Activated CD8-positive, alpha-beta T cell treated with anti-CD3 and anti-CD28 coated beads for 36 hours (primary cell): ENCODE results near the gene CCND1. TPM values are rescaled to one million over a fixed set of nuclear protein-coding genes. Genes with fewer than 3 reads are reported as not detected.

Source experiments
- ATAC-seq: fragments of 200-7000 bp; cut with Tn5 transposase; one replicate; pipeline ENCODE4 v1.10.0; 2021; ENCODE audit warnings: mild to moderate bottlenecking, moderate library complexity
- CTCF ChIA-PET: fragments of 350-600 bp; sonication (Branson Sonifier 250); formaldehyde crosslinking; loops from one replicate; lab custom pipeline; 2021; ENCODE audit warnings: antibody characterized with exemption; lab: Charles Lee
- POLR2A ChIA-PET: fragments of 350-600 bp; sonication (Branson Sonifier 250); formaldehyde crosslinking; loops from one replicate; lab custom pipeline; 2021; ENCODE audit warnings: antibody characterized with exemption; lab: Charles Lee
- DNase-seq: peaks from one replicate; pipeline ENCODE4 v3.0.0-alpha.2; 2020
- H3K27ac Mint-ChIP-seq: one replicate; pipeline ENCODE4 v1.8.0; 2021; ENCODE audit warnings: mild to moderate bottlenecking, mixed read lengths
- H3K27me3 Mint-ChIP-seq: one replicate; pipeline ENCODE4 v1.8.0; 2021; ENCODE audit warnings: mixed read lengths
- H3K36me3 Mint-ChIP-seq: one replicate; pipeline ENCODE4 v1.8.0; 2021; ENCODE audit warnings: low read depth, mixed read lengths
- H3K4me1 Mint-ChIP-seq: one replicate; pipeline ENCODE4 v1.8.0; 2021; ENCODE audit warnings: low read depth, mixed read lengths
- H3K4me3 Mint-ChIP-seq: one replicate; pipeline ENCODE4 v1.8.0; 2021; ENCODE audit warnings: mild to moderate bottlenecking, moderate library complexity, mixed read lengths
- H3K9me3 Mint-ChIP-seq: one replicate; pipeline ENCODE4 v1.8.0; 2021; ENCODE audit warnings: mixed read lengths
- CTCF ChIP-seq: fragments of 200-600 bp; IDR thresholded peaks from one replicate; pipeline ENCODE4 v1.8.0; 2022; ENCODE audit warnings: antibody characterized with exemption, mild to moderate bottlenecking
- intact Hi-C: fragments of 100-400 bp; cut with micrococcal nuclease; formaldehyde crosslinking; loops from one replicate; pipeline ENCODE4 v1.10.0; 2022
- total RNA-seq, 2 experiments: library from RNA; stranded (reverse); gene quantifications; one replicate each; pipeline ENCODE4 v1.2.3, GENCODE V29; 2021

CCND1 gene
- total RNA-seq, 2 experiments from 2014 or later = 2.8 to 3.3 TPM

DNA sequence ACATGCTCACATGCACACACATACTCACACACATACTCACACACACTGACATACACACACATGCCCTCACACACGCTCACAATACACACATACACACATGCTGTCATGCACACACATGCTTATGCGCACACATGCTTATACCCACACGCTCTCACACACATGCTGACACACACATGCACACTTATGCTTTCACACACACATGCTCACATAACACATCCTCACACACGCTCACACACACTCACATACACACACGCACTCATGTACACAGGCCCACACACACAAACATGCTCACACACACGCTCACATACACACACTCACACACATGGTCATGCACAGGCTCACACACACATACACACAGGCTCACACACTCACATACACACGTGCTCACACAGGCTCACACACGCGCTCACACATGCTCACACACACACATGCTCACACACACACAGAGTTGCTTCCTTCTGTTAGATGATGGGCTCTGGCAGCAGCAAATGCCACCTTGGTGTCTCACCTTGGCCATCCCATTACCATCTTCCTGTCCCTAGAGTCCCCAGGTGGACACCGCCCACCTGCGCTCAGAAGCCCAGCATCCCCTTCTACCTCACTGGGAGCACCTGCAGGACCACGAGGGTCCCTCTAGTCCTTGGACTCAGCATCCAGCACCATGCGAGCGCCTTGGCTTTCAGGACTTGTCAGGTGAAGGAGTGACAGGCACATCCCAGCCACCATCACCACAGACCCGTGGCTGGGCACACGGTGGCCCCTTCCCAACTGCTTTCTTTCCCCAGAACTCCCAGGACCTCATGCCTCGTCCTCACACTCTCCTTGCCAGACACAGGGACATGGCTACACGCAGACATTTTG is 44.9 kb upstream of the CCND1 start:
- Mint-ChIP-seq H3K27ac (no peak overlapping the region), H3K27me3 (no peaks in the 10 kb centered on the region), H3K4me3 (no peak overlapping the region), H3K9me3 (no peaks in the 10 kb centered on the region), H3K4me1 (no peaks in the 10 kb centered on the region), H3K36me3 (no peaks in the 10 kb centered on the region)
- DNase-seq (no peak), ATAC-seq (no peak)
- intact Hi-C loops = no loop called here
- no peak for TF ChIP-seq CTCF
- POLR2A ChIA-PET = no interaction called here
- CTCF ChIA-PET = no interaction called here

DNA sequence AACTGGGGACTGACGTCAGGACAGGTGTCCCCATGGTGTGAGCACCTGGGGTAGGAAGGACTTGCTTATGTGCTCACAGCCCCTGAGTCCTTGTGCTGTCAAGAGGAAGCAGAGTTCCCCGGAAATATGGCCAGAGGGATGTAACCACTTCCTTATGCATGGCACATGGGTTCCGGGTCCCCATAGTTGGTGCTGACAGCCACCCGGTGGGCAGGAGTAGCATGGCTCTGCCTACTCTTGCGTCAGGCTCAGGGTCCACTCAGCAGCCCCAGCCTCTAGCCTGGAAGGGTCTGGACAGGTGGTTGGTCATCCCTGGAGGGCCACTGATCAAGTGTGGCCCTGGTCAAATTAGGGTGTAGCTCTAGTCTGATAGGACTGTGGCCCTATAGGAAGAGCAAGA is 42.8 kb upstream of the CCND1 start:
- H3K27me3 Mint-ChIP-seq = no peaks in the 10 kb centered on the region
- no peaks in the 10 kb centered on the region for H3K4me1 Mint-ChIP-seq
- ChIA-PET POLR2A (no interaction called here), CTCF (interaction anchor here (0.9 kb wide), 1 partner anchor 9 kb away, joined by 4 read pairs; no protein-coding TSS in a partner anchor)
- no peak overlapping the region for H3K27ac Mint-ChIP-seq
- H3K36me3 Mint-ChIP-seq = no peaks in the 10 kb centered on the region
- intact Hi-C loops = no loop called here
- ATAC-seq = no peak
- DNase-seq = no peak
- TF ChIP-seq CTCF = no peak
- no peak overlapping the region for H3K4me3 Mint-ChIP-seq
- H3K9me3 Mint-ChIP-seq = no peaks in the 10 kb centered on the region

DNA sequence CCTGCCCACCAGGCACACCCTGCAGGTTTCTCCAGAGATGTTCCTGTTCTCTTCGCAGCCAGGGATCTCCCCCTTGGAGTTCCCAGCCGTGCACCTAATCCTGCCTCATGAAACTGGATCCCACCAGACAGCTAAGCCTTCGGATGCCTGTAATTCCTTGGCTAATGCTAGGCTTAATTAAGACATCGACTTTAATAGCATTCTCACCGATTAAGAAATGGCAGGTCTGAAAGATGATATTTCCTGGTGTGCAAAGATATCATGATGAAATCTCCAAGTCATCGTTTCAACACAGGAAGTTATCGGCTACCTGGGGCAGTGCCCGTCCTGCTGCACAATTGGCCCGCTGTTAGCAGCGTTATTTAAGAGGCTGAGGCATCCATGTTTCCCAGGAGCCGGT is 41.5 kb upstream of the CCND1 start:
- ATAC-seq (no peak), DNase-seq (no peak)
- no peak for TF ChIP-seq CTCF
- intact Hi-C loops = no loop called here
- no peaks in the 10 kb centered on the region for H3K4me1 Mint-ChIP-seq
- peaks cover 2% of the 10 kb centered on the region for H3K27me3 Mint-ChIP-seq
- no peak overlapping the region for H3K27ac Mint-ChIP-seq
- H3K4me3 Mint-ChIP-seq = no peak overlapping the region
- ChIA-PET CTCF (interaction anchor here (0.9 kb wide), 1 partner anchor 18 kb away, joined by 3 read pairs; no protein-coding TSS in a partner anchor), POLR2A (interaction anchor here (0.7 kb wide), 1 partner anchor 356 kb away, joined by 3 read pairs; no protein-coding TSS in a partner anchor)
- no peaks in the 10 kb centered on the region for H3K36me3 Mint-ChIP-seq
- H3K9me3 Mint-ChIP-seq = no peaks in the 10 kb centered on the region

DNA sequence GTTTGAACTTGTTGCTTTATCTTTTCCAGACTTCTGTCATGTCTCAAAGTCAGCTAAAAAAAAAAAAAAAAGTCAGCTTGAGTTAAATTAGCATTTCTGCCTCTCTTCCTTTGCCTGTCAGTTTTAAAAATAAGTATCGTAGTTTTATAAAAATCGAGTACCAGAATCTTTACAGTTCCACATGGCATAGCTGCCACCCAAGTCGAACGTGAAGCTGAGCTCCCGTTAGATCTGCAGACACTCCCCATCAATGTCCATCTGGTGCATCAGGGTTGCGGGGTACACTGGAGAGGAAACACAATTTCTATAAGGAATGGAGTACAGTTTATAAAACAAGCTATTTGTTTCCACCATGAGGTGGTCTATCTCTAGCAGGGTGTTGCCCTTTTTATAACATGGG is 41.0 kb upstream of the CCND1 start:
- no peaks in the 10 kb centered on the region for H3K4me1 Mint-ChIP-seq
- intact Hi-C loops = no loop called here
- ChIA-PET CTCF (interaction anchor here (0.9 to 1.4 kb wide), 2 partner anchors 18 to 43 kb away, joined by 3 read pairs; no protein-coding TSS in a partner anchor), POLR2A (interaction anchor here (0.7 kb wide), 1 partner anchor 356 kb away, joined by 3 read pairs; no protein-coding TSS in a partner anchor)
- H3K27ac Mint-ChIP-seq = no peak overlapping the region
- H3K9me3 Mint-ChIP-seq = no peaks in the 10 kb centered on the region
- no peak overlapping the region for H3K4me3 Mint-ChIP-seq
- H3K27me3 Mint-ChIP-seq = peaks cover 2% of the 10 kb centered on the region
- TF ChIP-seq CTCF = no peak
- no peak for DNase-seq
- no peak for ATAC-seq
- H3K36me3 Mint-ChIP-seq = no peaks in the 10 kb centered on the region
